OCI-LY7 (cell line): ENCODE measurements around the gene FADD. TPM values are rescaled to one million over a fixed set of nuclear protein-coding genes. Genes with fewer than 3 reads are reported as not detected.

ENCODE experiments used
- BruUV-seq: library from RNA; stranded (reverse); fragments of 400-500 nt; replicated peaks from 2 replicates; lab custom pipeline; 2021; lab: Mats Ljungman, UMichigan
- CTCF ChIA-PET: fragments of 300-600 bp; sonication (Branson Sonifier 250); formaldehyde crosslinking; loops from one replicate; lab custom pipeline; 2022; ENCODE audit warnings: antibody characterized with exemption; ENCODE audit not compliant: unreplicated experiment; lab: Charles Lee
- POLR2A ChIA-PET: fragments of 300-600 bp; sonication (Branson Sonifier 250); formaldehyde crosslinking; loops from one replicate; lab custom pipeline; 2022; ENCODE audit warnings: antibody characterized with exemption; lab: Charles Lee
- DNase-seq: peaks from one replicate; pipeline ENCODE4 v3.0.0-alpha.2; 2015; ENCODE audit warnings: low spot score
- H2AFZ ChIP-seq: fragments of 200-600 bp; sonication (generic), shearing (Covaris generic); 2 replicates; pipeline ENCODE4 v1.6.1; 2014; ENCODE audit warnings: mild to moderate bottlenecking, antibody characterized with exemption, low read length, moderate library complexity
- H3K27ac ChIP-seq: fragments of 200-600 bp; sonication (generic); 2 replicates; pipeline ENCODE4 v1.5.1; 2014; ENCODE audit warnings: mixed run types, low read depth, mild to moderate bottlenecking, moderate library complexity, low read length, inconsistent platforms; ENCODE audit not compliant: poor library complexity, severe bottlenecking
- H3K36me3 ChIP-seq: fragments of 200-600 bp; sonication (generic); 2 replicates; pipeline ENCODE4 v1.6.1; 2014; ENCODE audit warnings: mild to moderate bottlenecking, antibody characterized with exemption, low read length, moderate library complexity, mixed read lengths; ENCODE audit not compliant: insufficient read depth
- H3K4me1 ChIP-seq: fragments of 200-600 bp; sonication (generic); 2 replicates; pipeline ENCODE4 v1.5.1; 2014; ENCODE audit warnings: mild to moderate bottlenecking, low read length; ENCODE audit not compliant: insufficient read depth, poor library complexity, severe bottlenecking
- H3K4me2 ChIP-seq: fragments of 200-600 bp; sonication (generic); 2 replicates; pipeline ENCODE4 v1.6.1; 2014; ENCODE audit warnings: mild to moderate bottlenecking, low read length
- H3K4me3 ChIP-seq: fragments of 200-600 bp; sonication (generic); 2 replicates; pipeline ENCODE4 v1.5.1; 2014; ENCODE audit warnings: mild to moderate bottlenecking, low read depth, low read length; ENCODE audit not compliant: poor library complexity, severe bottlenecking
- H3K79me2 ChIP-seq: fragments of 200-600 bp; sonication (generic); 2 replicates; pipeline ENCODE4 v1.6.1; 2016; ENCODE audit warnings: low read depth, mild to moderate bottlenecking, low read length, moderate library complexity, mixed read lengths; ENCODE audit not compliant: insufficient read depth
- H3K9me2 ChIP-seq: fragments of 200-600 bp; sonication (generic); 2 replicates; pipeline ENCODE4 v1.6.1; 2016; ENCODE audit warnings: mild to moderate bottlenecking, low read length, mixed read lengths; ENCODE audit not compliant: insufficient read depth
- H3K9me3 ChIP-seq: fragments of 200-600 bp; sonication (generic); 2 replicates; pipeline ENCODE4 v1.6.1; 2014; ENCODE audit warnings: mild to moderate bottlenecking, mixed run types, low read length, mixed read lengths
- H4K20me1 ChIP-seq: fragments of 200-600 bp; sonication (generic); 2 replicates; pipeline ENCODE4 v1.6.1; 2014; ENCODE audit warnings: mild to moderate bottlenecking, antibody characterized with exemption, low read length, moderate library complexity, mixed read lengths; ENCODE audit not compliant: insufficient read depth
- EZH2phosphoT487 ChIP-seq: fragments of 200-600 bp; sonication (generic); IDR thresholded peaks from 2 replicates; pipeline ENCODE4 v1.6.1; 2018; ENCODE audit warnings: low read depth, borderline replicate concordance, mild to moderate bottlenecking, mixed run types, antibody characterized with exemption, low read length, moderate library complexity, mixed read lengths
- intact Hi-C: fragments of 100-400 bp; cut with micrococcal nuclease; formaldehyde crosslinking; loops from one replicate; pipeline ENCODE4 v1.10.0; 2022; ENCODE audit not compliant: unreplicated experiment
- total RNA-seq, 2 experiments: library from RNA; depleted of rRNA in 1 of 2; stranded (reverse); fragments of >200 nt in 1 of 2; shearing (Covaris generic) in 1 of 2; gene quantifications; 2 replicates each; pipeline ENCODE4 v1.2.3, GENCODE V29; 2014 to 2022
- TF ChIP-seq, protein P1 (sequence below): fragments of 200-600 bp; sonication (generic); conservative IDR thresholded peaks from 2 replicates; pipeline ENCODE4 v1.5.1; 2014; ENCODE audit warnings: mild to moderate bottlenecking, antibody characterized with exemption, low read length, moderate library complexity, mixed read lengths

The FADD gene
- total RNA-seq, 2 experiments from 2014 or later, result 32.9 to 34.1 TPM

- Histone ChIP-seq H3K4me2 (no peak overlapping the region), H3K9me2 (no peaks in the 10 kb centered on the region), H3K27ac (no peak overlapping the region), H2AFZ (no peak overlapping the region), H3K36me3 (no peaks in the 10 kb centered on the region), H3K4me1 (no peaks in the 10 kb centered on the region), H3K79me2 (no peaks in the 10 kb centered on the region), H4K20me1 (no peaks in the 10 kb centered on the region), H3K4me3 (no peak overlapping the region), H3K9me3 (no peaks in the 10 kb centered on the region)
- ChIA-PET CTCF (no interaction called here), POLR2A (no interaction called here)
- BruUV-seq, result no TSS peak
- TF ChIP-seq, protein P1, sequence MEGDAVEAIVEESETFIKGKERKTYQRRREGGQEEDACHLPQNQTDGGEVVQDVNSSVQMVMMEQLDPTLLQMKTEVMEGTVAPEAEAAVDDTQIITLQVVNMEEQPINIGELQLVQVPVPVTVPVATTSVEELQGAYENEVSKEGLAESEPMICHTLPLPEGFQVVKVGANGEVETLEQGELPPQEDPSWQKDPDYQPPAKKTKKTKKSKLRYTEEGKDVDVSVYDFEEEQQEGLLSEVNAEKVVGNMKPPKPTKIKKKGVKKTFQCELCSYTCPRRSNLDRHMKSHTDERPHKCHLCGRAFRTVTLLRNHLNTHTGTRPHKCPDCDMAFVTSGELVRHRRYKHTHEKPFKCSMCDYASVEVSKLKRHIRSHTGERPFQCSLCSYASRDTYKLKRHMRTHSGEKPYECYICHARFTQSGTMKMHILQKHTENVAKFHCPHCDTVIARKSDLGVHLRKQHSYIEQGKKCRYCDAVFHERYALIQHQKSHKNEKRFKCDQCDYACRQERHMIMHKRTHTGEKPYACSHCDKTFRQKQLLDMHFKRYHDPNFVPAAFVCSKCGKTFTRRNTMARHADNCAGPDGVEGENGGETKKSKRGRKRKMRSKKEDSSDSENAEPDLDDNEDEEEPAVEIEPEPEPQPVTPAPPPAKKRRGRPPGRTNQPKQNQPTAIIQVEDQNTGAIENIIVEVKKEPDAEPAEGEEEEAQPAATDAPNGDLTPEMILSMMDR, result no peak
- TF ChIP-seq EZH2phosphoT487, result no peak
- DNase-seq, result no peak
- intact Hi-C loops, result no loop called here
These were observed 46.6 kb upstream of the FADD start for GRCh38 chr11:70156291-70157037.

- Histone ChIP-seq H2AFZ (no peak overlapping the region), H3K27ac (no peak overlapping the region), H3K4me1 (no peaks in the 10 kb centered on the region), H3K4me2 (no peak overlapping the region), H3K79me2 (no peaks in the 10 kb centered on the region), H3K9me2 (no peaks in the 10 kb centered on the region), H3K36me3 (no peaks in the 10 kb centered on the region), H3K9me3 (no peaks in the 10 kb centered on the region), H4K20me1 (no peaks in the 10 kb centered on the region), H3K4me3 (no peak overlapping the region)
- no peak for TF ChIP-seq EZH2phosphoT487
- TF ChIP-seq, protein P1, result peak; percentile 40; the same call in 1 of the 2 replicates
- CTCF ChIA-PET, result no interaction called here
- BruUV-seq, result no TSS peak
- intact Hi-C loops, result no loop called here
- no peak for DNase-seq
- POLR2A ChIA-PET, result no interaction called here
These were observed 44.9 kb upstream of the FADD start for GRCh38 chr11:70158201-70158600.

- no peak overlapping the region for H3K4me2 ChIP-seq
- TF ChIP-seq, protein P1, result no peak
- no peak for TF ChIP-seq EZH2phosphoT487
These were observed 44.2 kb upstream of the FADD start for GRCh38 chr11:70158757-70159389.

More at GRCh38 chr11:70158757-70159389, 44.2 kb upstream of the FADD start:
- no peak overlapping the region for H3K27ac ChIP-seq
- no peaks in the 10 kb centered on the region for H4K20me1 ChIP-seq
- H3K36me3 ChIP-seq, result no peaks in the 10 kb centered on the region
- no peaks in the 10 kb centered on the region for H3K79me2 ChIP-seq
- no peak for DNase-seq
- no peaks in the 10 kb centered on the region for H3K4me1 ChIP-seq
- H2AFZ ChIP-seq, result no peak overlapping the region
- ChIA-PET POLR2A (no interaction called here), CTCF (no interaction called here)
- H3K4me3 ChIP-seq, result no peak overlapping the region
- H3K9me3 ChIP-seq, result no peaks in the 10 kb centered on the region
- BruUV-seq, result no TSS peak
- intact Hi-C loops, result no loop called here
- H3K9me2 ChIP-seq, result no peaks in the 10 kb centered on the region
